Transverse colon (tissue), 4 donors: ENCODE data around the gene LPIN1. TPM values are rescaled to one million over a fixed set of nuclear protein-coding genes. Genes with fewer than 3 reads are reported as not detected.

Experiments used
- DNase-seq: peaks from one replicate; pipeline ENCODE4 v3.0.0-alpha.2; 2019
- H3K27ac ChIP-seq, 4 donors: fragments of 200-600 bp; sonication (generic); 2 replicates each; pipeline ENCODE4 v1.5.1; 2016 to 2018; ENCODE audit warnings: inconsistent platforms in 4 of 4
- H3K27me3 ChIP-seq: fragments of 200-600 bp; sonication (generic); 2 replicates; pipeline ENCODE4 v1.5.1; 2017; ENCODE audit warnings: inconsistent platforms
- H3K36me3 ChIP-seq, 4 donors: fragments of 200-600 bp; sonication (generic); 2 replicates each; pipeline ENCODE4 v1.5.1; 2017 to 2019; ENCODE audit warnings: inconsistent platforms in 4 of 4
- H3K4me1 ChIP-seq, 4 donors: fragments of 200-600 bp; sonication (generic); 2 replicates each; pipeline ENCODE4 v1.5.1; 2017 to 2020; ENCODE audit warnings: inconsistent platforms in 4 of 4
- H3K4me3 ChIP-seq, 4 donors: fragments of 200-600 bp; sonication (generic); 1 replicate in 1 of 4; 2 replicates in 3 of 4; pipeline versions ENCODE4 v1.5.1 to v1.6.1; 2017 to 2019; ENCODE audit warnings: inconsistent platforms in 4 of 4
- H3K9me3 ChIP-seq, 2 donors: fragments of 200-600 bp; sonication (generic); 2 replicates each; pipeline ENCODE4 v1.5.1; 2017 to 2019; ENCODE audit warnings: inconsistent platforms in 2 of 2
- EP300 ChIP-seq: sonication (generic); formaldehyde crosslinking; IDR thresholded peaks from one replicate; pipeline ENCODE4 v1.6.1; 2017; ENCODE audit warnings: antibody characterized with exemption, low read depth
- POLR2A ChIP-seq: fragments of 450-650 bp; IDR thresholded peaks from one replicate; pipeline ENCODE4 v1.6.1; 2016; ENCODE audit warnings: antibody characterized with exemption, mild to moderate bottlenecking, moderate library complexity
- POLR2AphosphoS5 ChIP-seq, 3 donors: sonication (generic); formaldehyde crosslinking; IDR thresholded peaks; one replicate each; pipeline ENCODE4 v1.6.1; 2016; ENCODE audit warnings: antibody characterized with exemption in 3 of 3
- WGBS, 2 donors: methylation state at CpG; one replicate each; pipeline ENCODE4 v1.1.5; 2018; ENCODE audit warnings: low coverage in 1 of 2; 5-methylcytosine and 5-hydroxymethylcytosine counted together
- in situ Hi-C, 4 donors: fragments of 200-750 bp; cut with MboI; loops; one replicate each; pipeline versions ENCODE4 v1.15.0 to v1.15.1; 2017; ENCODE audit warnings: low sequenced_read_pairs in 3 of 4, low pct_ligation_motif_present in 1 of 4, low pct_unique_long_range_greater_than_20kb in 1 of 4
- intact Hi-C: fragments of 100-400 bp; cut with DNase I; formaldehyde crosslinking; loops from one replicate; pipeline ENCODE4 v1.15.1; 2023; ENCODE audit warnings: low total_unique reads
- total RNA-seq, 4 donors: library from RNA; depleted of rRNA; stranded (reverse); fragments of >200 nt; gene quantifications; one replicate each; pipeline ENCODE4 v1.1.0, GENCODE V29; 2016
- TF ChIP-seq, protein P1 (sequence below), 5 experiments: fragments of 200-600 bp in 3 of 5; fragments of 450-650 bp in 2 of 5; sonication (generic) in 3 of 5; IDR thresholded peaks; 1 replicate in 2 of 5; 2 replicates in 3 of 5; pipeline ENCODE4 v1.5.1; 2016 to 2017; ENCODE audit warnings: antibody characterized with exemption in 5 of 5, inconsistent platforms in 3 of 5, mild to moderate bottlenecking in 2 of 5, moderate library complexity in 1 of 5

LPIN1 gene
- total RNA-seq, 4 donors from 2014 or later, result 19.7 to 62.1 (median 26.6) TPM

DNA sequence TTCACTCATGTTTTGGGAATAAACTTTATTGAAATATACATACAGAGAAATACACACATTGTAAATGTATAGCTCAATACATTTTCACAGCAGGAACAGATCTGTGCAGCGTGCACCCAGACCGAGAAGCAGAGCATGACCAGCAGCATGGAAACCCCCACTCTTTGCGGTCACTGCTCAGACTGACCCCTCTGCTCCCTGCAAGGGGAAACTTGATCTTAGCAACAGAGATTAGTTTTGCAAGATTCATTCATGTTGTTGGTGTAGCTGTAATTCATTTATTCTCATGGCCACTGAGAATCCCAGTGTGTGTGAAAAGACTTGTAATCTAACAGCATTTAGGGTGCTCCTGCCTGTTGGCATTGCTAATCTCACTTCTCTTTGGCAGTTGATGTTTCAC is 35.2 kb downstream of the LPIN1 start:
- Histone ChIP-seq H3K27me3 (no peaks in the 10 kb centered on the region), H3K4me3 (no peak overlapping the region), H3K27ac (no peak overlapping the region), H3K9me3 (no peaks in the 10 kb centered on the region), H3K36me3 (peaks cover 0 to 35% (median 9%) of the 10 kb centered on the region in 4 donors), H3K4me1 (peaks cover 0 to 29% (median 6%) of the 10 kb centered on the region in 4 donors)
- WGBS, 2 donors, result 100% methylated on average over 3 of the region's 3 CpGs; no CpG with 5 or more reads in 1 of the 2 donors
- intact Hi-C loops (no loop called here), in situ Hi-C loops (loop anchor here (5.0 to 25.0 kb wide), 4 partner anchors 44 to 294 kb away; no protein-coding TSS in a partner anchor)
- DNase-seq, result no peak
- TF ChIP-seq POLR2A (no peak), EP300 (no peak), POLR2AphosphoS5 (IDR thresholded peaks at IDR 0.05) (no peak)
- TF ChIP-seq, protein P1, sequence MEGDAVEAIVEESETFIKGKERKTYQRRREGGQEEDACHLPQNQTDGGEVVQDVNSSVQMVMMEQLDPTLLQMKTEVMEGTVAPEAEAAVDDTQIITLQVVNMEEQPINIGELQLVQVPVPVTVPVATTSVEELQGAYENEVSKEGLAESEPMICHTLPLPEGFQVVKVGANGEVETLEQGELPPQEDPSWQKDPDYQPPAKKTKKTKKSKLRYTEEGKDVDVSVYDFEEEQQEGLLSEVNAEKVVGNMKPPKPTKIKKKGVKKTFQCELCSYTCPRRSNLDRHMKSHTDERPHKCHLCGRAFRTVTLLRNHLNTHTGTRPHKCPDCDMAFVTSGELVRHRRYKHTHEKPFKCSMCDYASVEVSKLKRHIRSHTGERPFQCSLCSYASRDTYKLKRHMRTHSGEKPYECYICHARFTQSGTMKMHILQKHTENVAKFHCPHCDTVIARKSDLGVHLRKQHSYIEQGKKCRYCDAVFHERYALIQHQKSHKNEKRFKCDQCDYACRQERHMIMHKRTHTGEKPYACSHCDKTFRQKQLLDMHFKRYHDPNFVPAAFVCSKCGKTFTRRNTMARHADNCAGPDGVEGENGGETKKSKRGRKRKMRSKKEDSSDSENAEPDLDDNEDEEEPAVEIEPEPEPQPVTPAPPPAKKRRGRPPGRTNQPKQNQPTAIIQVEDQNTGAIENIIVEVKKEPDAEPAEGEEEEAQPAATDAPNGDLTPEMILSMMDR (IDR thresholded peaks at IDR 0.05), result no peak

DNA sequence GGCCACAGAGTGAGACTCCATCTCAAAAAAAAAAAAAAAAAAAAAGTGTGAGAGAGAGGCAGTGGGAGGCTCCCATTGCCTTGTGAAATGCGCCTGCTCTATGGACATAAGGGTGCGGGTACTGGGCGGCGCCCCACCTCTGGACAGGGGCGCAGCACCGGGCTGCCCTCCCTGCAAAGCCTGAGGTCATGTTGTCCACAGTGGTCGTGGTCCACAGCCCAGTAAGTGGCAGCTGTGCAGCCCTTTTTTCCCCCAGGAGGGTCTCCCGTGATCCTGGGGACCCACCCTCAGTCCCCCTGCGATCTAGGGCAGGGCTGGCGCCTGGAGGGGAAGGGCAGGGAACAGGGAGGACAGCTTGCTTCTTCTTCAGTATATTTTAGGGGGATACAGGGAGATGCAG is 37.8 kb downstream of the LPIN1 start:
- peaks cover 0 to 59% (median 18%) of the 10 kb centered on the region in 4 donors for H3K36me3 ChIP-seq
- H3K27ac ChIP-seq, result no peak overlapping the region
- H3K27me3 ChIP-seq, result no peaks in the 10 kb centered on the region
- TF ChIP-seq POLR2AphosphoS5 (IDR thresholded peaks at IDR 0.05) (no peak), POLR2A (no peak)
- intact Hi-C loops (no loop called here), in situ Hi-C loops (loop anchor here (5.0 to 25.0 kb wide), 4 partner anchors 47 to 297 kb away; no protein-coding TSS in a partner anchor)
- no peak for DNase-seq
- H3K9me3 ChIP-seq, result no peaks in the 10 kb centered on the region
- peaks cover 0 to 3% (median under 1%) of the 10 kb centered on the region in 4 donors for H3K4me1 ChIP-seq
- 91 to 94% methylated on average over 9 to 10 of the region's 10 CpGs for WGBS, 2 donors
- H3K4me3 ChIP-seq, result no peak overlapping the region

DNA sequence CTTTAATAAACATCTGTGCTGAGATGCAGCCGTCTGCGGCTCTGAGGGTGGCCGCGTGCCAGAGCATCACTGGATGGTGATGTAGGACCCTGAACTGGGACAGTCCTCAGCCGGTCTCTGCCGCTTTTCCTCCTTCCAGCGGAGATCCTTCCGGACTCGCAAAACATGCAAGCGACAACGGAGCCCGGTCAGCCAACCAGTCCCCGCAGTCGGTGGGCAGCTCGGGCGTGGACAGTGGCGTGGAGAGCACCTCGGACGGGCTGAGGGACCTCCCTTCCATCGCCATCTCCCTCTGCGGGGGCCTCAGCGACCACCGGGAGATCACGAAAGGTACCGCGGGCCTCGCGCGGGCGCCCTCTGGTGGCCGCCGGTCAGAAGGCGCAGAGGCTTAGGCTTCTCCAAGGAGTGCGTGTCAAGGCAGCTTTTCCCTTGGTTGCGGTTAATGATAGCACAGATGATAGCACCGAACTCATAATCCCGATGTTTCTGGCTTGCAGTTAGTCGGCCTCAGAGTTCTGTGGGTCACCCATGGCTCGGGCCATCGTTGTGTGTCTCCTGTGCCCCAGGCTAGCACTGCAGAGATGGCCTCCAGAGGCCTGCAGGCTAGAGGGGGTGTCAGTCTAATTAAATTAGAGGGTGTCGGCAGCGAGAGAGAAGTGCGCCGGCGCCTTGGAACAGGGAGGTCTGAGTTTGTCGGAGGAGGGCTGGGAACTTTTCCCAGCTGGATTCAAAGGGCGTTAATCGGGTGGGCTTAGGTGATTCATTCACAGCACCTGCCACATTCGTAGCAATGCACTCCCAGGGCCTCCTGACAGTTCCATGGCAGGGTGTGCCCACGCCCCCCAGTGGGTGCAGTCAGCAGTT is 38.5 kb downstream of the LPIN1 start:
- in situ Hi-C loops, result loop anchor here (5.0 to 25.0 kb wide), 4 partner anchors 48 to 298 kb away; no protein-coding TSS in a partner anchor
- Histone ChIP-seq H3K9me3 (no peaks in the 10 kb centered on the region), H3K4me3 (peak overlapping the region in 1 of 4 donors; percentile 33), H3K36me3 (peaks cover 0 to 56% (median 16%) of the 10 kb centered on the region in 4 donors), H3K4me1 (no peaks in the 10 kb centered on the region), H3K27me3 (no peaks in the 10 kb centered on the region), H3K27ac (no peak overlapping the region)
- WGBS, 2 donors, result 55 to 90% methylated on average over 2 to 35 of the region's 50 CpGs
- peak; percentile 26 for DNase-seq
- intact Hi-C loops, result no loop called here
- TF ChIP-seq, protein P1 (IDR thresholded peaks at IDR 0.05), result peak; percentile 83 to 96 (median 94)
- TF ChIP-seq EP300, result no peak

- no peaks in the 10 kb centered on the region for H3K9me3 ChIP-seq
- no peaks in the 10 kb centered on the region for H3K27me3 ChIP-seq
- DNase-seq, result no peak
- no peak overlapping the region for H3K27ac ChIP-seq
- TF ChIP-seq, protein P1 (IDR thresholded peaks at IDR 0.05), result no peak
- TF ChIP-seq POLR2AphosphoS5 (IDR thresholded peaks at IDR 0.05), result no peak
- TF ChIP-seq POLR2A, result no peak
- TF ChIP-seq EP300, result no peak
- no peak overlapping the region for H3K4me3 ChIP-seq
- in situ Hi-C loops, result loop anchor here in 3 of 4 donors (10.0 to 25.0 kb wide), 2 partner anchors 101 to 298 kb away; no protein-coding TSS in a partner anchor
- H3K4me1 ChIP-seq, result no peaks in the 10 kb centered on the region
- peaks cover 0 to 56% (median 15%) of the 10 kb centered on the region in 4 donors for H3K36me3 ChIP-seq
- intact Hi-C loops, result no loop called here
- 93 to 100% methylated on average over 5 to 9 of the region's 9 CpGs for WGBS, 2 donors
Measured at GRCh38 chr2:11785611-11785940, 39.1 kb downstream of the LPIN1 start.
